NCI-H748 treated with DMSO at 0.1 percent for 48 hours (cell line): ENCODE data around the gene ZCCHC9.

ENCODE experiments used
- DNase-seq: peaks from one replicate; lab custom pipeline; 2025; lab: John Stamatoyannopoulos, UW

The ZCCHC9 gene

GRCh38 chr5:81359108-81359507, 57.7 kb downstream of the ZCCHC9 start:
- no peak for DNase-seq

GRCh38 chr5:81359881-81360280, 58.5 kb downstream of the ZCCHC9 start:
- no peak for DNase-seq

GRCh38 chr5:81360640-81361039, 59.3 kb downstream of the ZCCHC9 start:
- DNase-seq, result no peak

- DNase-seq, result no peak
Measured at GRCh38 chr5:81361600-81361999, 60.2 kb downstream of the ZCCHC9 start.
